Stimulated activated CD8-positive, alpha-beta memory T cell treated with anti-CD3 and anti-CD28 coated beads, Interleukin-7, amount 100 ng/mL, for 4 hours (primary cell): ENCODE results near the gene RYR1.
"Not testable (repeated sequence)": the region's sequence is repeated elsewhere in the genome, so short reads cannot be mapped to it uniquely, and the experiment has no call there.

Experiments used
- DNase-seq, 2 donors: peaks; one replicate each; pipeline ENCODE4 v3.0.0-alpha.2; 2020; ENCODE audit warnings: low read depth in 2 of 2

RYR1 gene

GRCh38 chr19:38399537-38399936, 34.0 kb upstream of the RYR1 start:
- no peak for DNase-seq

DNA sequence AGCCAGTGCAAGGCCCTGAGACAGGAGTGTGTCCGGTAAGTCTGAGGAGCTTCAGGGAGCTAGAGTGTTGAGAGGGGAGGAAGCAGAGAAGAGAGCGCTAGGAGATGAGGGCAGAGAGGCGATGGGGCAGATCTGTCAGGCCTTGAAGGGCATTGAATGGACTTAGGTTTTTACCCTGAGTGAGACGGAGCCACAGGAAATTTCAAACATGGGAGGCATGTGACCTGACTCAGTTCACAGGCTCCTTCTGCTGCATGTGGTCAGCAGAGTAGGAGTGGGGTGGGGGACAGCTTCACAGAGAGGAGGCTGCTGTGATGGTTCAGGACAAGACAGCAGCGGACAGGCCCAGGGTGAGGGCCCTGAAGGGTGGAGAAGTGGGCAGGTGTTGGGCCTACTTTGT, 33.1 kb upstream of the RYR1 start:
- no peak for DNase-seq

- DNase-seq: no peak
Observed at GRCh38 chr19:38401148-38401547, 32.3 kb upstream of the RYR1 start.

DNA sequence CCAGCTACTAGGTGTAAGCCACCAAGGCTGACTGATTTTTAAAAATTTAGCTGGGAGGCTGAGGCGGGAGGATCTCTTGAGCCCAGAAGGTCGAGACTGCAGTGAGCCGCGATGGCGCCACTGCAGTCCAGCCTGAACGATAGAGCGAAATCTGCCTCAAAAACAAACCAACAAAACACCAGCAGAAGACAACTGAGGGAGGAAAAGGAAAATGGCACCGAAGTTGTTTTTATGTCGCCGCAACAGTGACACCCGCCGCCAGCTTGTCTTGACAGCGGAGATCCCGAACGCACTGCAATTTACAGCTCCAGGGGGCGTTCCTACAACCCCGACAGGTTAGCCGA, 30.9 kb upstream of the RYR1 start:
- no peak for DNase-seq

DNA sequence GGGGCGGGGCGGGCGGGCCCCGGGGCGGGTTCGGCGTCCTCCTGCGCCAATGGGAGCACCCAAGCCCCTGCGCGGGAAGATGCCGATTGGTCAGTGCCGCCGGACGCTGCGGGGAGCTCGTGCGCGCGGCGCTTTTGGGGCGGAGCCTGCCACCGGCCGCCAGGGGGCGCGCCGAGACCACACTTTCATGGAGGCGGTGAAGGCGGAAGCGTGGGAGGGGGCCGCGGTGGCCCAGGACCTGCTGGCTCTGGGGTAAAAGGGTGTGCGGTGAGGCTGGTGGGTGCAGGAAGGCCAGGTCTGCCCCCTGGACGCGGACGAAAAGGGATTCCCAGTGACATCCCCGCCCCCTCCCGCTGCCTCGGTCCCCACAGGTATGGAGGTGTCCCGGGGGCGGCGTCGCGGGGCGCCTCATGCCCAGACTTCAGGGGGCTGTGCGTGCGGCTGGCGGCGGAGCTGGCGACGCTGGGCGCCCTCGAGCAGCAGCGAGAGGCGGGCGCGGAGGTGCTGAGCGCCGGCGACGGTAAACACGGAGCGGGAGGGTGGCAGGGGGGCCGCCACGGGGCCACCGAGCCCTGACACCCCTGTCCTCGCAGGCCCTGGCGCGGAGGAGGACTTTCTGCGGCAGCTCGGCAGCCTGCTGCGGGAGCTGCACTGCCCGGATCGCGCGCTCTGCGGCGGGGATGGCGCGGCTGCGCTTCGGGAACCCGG, 30.4 kb upstream of the RYR1 start, which contains the start of gene FAM98C:
Gene FAM98C, plus strand, starts transcription at position 127 of the 708 bp plus-strand sequence. Its CDS starts 61 bp downstream, at position 188.
- DNase-seq: peak; percentile 94 to 95

DNA sequence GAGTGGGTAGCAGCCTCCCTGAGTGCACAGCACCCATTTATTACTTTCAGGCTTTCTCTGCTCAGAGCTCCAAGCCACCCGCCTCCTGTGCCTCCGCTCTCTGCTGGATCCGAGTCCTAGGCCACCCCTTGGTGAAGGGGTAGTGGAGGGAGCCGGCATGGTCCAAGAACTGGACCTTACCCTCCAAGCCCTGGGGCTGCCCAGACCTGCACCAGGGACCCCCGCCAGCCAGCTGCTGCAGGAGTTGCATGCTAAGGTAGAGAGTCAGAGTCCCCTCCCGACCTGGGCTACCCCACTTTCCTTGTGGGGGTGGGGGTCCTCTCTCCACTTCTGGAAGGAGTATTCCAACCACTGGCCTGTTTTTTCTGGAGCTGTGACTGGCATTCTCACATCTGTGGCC, 28.6 kb upstream of the RYR1 start:
- no peak for DNase-seq

GRCh38 chr19:38405276-38405675, 28.2 kb upstream of the RYR1 start:
- no peak for DNase-seq

DNA sequence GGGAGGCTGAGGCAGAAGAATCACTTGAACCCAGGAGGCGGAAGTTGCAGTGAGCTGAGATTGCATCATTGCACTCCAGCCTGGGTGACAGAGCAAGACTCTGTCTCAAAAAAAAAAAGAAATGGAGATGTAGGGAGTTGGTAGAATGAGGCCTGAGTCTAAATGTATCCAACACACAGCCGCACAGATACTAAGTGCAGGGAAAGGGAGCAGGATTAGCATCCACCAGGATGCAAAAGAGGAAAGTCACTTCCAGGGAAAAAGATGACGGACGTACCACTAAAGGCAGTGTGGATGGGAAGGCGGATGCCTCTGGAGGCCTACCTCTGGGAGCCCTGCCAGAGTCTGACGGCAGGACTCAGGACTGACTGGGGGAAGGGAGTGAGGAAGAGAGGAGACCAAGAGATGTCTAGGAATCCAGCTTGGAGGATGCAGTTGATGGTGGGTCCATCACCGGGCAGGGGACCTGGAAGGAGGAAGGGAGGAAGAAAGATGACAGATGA, 23.8 kb upstream of the RYR1 start:
- no peak for DNase-seq

GRCh38 chr19:38410407-38410806, 23.1 kb upstream of the RYR1 start:
- DNase-seq: not testable (repeated sequence)

DNA sequence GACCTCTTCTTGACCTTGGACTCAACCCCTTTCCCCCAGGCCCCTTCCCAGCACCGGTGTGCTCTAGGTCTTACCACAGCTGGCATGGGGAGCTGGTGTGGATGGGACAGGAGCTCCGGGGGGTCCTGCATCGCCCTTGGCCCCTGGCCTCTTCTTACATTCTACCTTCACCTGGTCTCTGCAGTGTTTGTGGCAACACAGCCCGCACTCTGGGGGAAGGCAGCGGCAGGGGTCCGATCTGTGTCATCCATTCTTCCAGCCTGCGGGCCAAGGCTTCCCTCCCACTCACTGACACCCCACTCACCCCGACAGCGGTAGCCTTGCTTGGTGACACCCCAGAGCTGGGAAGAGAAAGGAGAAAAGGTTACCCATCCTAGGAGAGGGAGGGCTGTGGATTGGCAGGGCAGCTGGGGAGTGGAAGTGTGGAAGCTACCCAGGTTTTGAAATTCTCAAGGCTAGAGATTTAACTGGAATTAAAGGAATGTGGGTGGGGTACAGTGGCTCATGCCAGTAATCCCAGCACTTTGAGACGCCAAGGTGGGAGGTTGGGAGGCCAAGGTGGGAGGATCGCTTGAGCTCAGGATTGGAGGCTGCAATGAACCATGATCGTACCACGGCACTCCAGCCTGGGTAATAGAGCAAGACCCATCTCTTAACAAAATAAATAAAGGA, 22.3 kb upstream of the RYR1 start:
- no peak for DNase-seq

GRCh38 chr19:38411898-38412297, 21.6 kb upstream of the RYR1 start:
- DNase-seq: not testable (repeated sequence)

- no peak for DNase-seq
Observed at GRCh38 chr19:38412491-38412890, 21.0 kb upstream of the RYR1 start.

- DNase-seq: no peak
Observed at GRCh38 chr19:38412961-38413360, 20.5 kb upstream of the RYR1 start.

GRCh38 chr19:38413416-38413815, 20.1 kb upstream of the RYR1 start:
- DNase-seq: no peak

DNA sequence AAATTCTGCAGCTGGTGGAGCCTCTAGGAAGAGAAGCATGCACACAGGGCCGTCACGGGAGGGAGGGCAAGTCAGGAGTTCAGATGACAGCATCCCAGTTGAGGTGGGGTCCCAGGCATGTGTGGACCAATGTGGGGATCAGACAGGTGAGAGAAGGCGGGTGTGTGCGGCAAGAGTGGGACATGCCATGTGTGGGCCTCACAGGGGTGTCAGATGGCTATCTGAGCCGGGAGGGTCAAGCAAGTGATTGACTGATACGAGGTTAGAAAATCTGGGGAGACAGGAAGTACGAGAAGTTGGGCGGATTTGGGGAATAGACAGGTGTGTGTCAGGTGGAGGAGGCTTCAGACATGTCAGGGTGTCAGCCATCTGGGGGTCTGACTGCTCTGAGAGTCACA, 16.3 kb upstream of the RYR1 start:
- DNase-seq: no peak

GRCh38 chr19:38417544-38418506, 15.7 kb upstream of the RYR1 start:
- DNase-seq: peak; percentile 21 to 37

DNA sequence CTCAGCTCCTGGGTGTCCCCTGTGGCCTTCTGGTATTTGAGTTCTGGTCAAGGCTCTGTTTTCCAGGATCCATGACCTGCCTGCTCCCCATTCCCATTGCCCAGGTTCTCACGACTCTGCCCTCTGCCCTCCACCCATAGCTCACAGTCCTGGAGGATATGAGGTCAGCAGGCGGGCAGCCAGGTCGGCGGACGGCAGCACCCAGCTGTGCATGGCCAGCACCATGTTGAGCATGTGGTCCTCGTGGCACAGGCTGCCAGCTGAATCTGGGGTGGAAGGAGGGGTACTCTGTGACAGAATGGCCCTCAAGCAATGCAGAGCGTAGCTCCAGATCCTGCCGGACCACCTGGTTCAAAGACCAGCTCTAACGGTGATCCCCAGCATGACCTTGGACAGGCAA, 12.6 kb upstream of the RYR1 start:
- DNase-seq: no peak

DNA sequence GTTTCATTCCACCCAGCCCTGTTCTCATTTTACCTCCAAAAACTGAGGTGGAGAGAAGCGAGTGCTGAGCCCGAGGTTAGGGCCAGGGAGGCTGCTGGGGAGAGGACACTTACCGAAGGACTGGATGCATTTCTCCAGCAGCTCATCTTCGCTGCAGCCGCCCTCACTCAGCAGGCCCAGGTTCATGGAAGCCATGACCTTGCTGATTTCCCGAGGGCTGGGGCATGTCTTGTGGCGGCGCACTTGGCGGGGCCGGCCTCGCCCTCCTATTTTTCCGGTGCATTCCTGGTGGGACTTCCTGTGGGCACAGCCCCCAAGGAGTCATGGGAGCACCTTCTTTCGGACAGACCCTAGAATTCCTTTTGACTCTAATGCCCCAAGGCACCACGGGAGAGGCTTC, 11.6 kb upstream of the RYR1 start:
- no peak for DNase-seq

GRCh38 chr19:38422438-38422837, 11.1 kb upstream of the RYR1 start:
- no peak for DNase-seq

DNA sequence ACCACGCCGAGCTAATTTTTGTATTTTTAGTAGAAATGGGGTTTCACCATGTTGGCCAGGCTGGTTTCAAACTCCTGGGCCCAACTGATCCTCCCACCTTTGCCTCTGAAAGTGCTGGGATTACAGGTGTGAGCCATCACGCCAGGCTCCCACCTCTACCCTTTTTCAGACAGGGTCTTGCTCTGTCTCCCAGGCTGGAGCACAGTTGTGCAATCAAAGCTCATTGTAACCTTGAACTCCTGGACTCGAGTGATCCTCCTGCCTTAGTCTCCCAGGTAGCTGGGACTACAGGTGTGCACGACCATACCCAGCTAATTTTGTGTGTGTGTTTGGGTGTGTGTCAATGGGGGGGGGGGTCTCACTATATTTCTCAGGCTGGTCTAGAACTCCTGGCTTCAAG, 9.2 kb upstream of the RYR1 start:
- DNase-seq: no peak

DNA sequence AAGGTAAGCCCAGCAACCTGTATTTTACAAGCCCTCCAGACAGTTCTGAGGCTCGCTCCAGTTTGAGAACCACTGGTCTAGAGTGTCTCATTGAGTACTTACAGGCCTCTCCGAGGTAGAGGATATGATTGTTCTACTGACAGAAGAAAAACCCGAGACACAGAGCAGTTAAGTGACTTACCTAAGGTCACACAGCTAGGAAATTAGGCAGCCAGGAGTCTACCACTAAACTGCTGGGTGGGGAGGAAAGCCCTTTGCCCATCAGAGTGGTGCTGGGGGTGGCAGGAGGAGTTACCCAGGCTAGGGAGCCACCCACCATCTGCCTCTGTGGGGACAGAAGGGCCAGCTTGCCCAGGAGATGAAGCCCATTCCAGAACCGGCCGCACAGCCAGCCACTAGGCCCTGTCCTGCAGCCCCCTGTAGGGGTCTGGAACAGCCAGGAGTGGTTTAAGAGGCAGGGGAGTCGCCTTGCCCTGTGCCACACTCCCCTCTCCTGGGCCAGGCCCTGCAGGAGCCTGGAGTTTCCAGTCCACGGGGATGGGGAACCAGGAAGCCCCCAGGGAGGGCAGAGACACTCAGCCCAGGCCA, 8.2 kb upstream of the RYR1 start:
- no peak for DNase-seq
